ENCODE data around the gene TRIM27. TPM values are rescaled to one million over a fixed set of nuclear protein-coding genes. Genes with fewer than 3 reads are reported as not detected.
"Not testable (repeated sequence)": the region's sequence is repeated elsewhere in the genome, so short reads cannot be mapped to it uniquely, and the experiment has no call there.

TRIM27 gene
- total RNA-seq, 2 donors from 2014 or later = 56.3 to 69.2 TPM

DNA sequence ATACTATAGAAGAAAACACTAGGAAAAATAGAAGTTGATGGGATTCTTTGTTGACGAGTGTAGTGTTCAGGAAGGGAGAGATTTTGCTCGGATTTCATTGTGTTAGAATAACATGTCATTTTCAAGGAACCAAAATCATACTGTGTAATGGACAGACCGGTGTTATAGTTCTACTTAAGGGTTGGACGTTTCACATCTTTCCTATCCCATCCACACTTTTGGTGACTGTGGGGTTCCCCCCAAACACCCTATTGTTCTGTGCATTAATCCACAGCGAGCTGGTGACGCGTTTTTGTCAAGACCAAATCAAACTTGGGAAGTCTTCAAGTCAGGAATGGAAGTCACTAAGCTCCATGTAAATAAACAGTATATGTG lies 43.3 kb downstream of the TRIM27 start:
- TF ChIP-seq, protein P1, sequence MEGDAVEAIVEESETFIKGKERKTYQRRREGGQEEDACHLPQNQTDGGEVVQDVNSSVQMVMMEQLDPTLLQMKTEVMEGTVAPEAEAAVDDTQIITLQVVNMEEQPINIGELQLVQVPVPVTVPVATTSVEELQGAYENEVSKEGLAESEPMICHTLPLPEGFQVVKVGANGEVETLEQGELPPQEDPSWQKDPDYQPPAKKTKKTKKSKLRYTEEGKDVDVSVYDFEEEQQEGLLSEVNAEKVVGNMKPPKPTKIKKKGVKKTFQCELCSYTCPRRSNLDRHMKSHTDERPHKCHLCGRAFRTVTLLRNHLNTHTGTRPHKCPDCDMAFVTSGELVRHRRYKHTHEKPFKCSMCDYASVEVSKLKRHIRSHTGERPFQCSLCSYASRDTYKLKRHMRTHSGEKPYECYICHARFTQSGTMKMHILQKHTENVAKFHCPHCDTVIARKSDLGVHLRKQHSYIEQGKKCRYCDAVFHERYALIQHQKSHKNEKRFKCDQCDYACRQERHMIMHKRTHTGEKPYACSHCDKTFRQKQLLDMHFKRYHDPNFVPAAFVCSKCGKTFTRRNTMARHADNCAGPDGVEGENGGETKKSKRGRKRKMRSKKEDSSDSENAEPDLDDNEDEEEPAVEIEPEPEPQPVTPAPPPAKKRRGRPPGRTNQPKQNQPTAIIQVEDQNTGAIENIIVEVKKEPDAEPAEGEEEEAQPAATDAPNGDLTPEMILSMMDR (IDR thresholded peaks at IDR 0.05) = no peak
- TF ChIP-seq POLR2A (IDR thresholded peaks at IDR 0.05) = no peak
- Histone ChIP-seq H3K27me3 (peaks cover 0 to 14% of the 10 kb centered on the region in 2 donors), H3K4me1 (peaks cover 13% of the 10 kb centered on the region), H3K4me3 (no peak overlapping the region), H3K27ac (no peak overlapping the region), H3K9me3 (no peaks in the 10 kb centered on the region), H3K36me3 (replicated peaks in 1 of 2; ENCODE audit: insufficient read depth in 1 of 2, low read depth in 2 of 2) (no peaks in the 10 kb centered on the region)
- 39 to 45% methylated on average over 7 of the region's 7 CpGs for WGBS, 2 donors
- ATAC-seq (no peak), DNase-seq (no peak)
- intact Hi-C loops (cut with DNase I) = no loop called here

DNA sequence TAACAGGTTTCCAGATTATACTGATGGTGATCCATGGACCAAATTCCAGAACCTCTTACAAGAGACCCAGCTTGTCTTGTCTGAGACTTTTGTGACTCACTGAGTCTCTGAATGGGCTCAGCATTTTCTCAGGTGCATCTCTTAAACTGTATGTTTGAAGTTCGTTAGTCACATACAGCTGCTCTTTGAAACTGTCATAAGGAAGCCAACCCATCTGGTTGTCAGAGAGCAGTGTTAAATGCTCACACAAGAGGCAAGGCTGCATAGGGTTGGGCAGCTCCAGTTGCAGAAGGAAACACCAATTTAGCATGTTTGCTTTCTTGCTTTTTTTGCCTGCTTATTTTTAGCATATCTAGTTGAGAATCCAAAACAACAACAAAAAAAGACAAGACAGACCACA lies 47.1 kb downstream of the TRIM27 start:
- peaks cover 8% of the 10 kb centered on the region for H3K4me1 ChIP-seq
- H3K36me3 ChIP-seq (replicated peaks in 1 of 2; ENCODE audit: insufficient read depth in 1 of 2, low read depth in 2 of 2) = no peaks in the 10 kb centered on the region
- DNase-seq (no peak), ATAC-seq (no peak)
- no peak overlapping the region for H3K4me3 ChIP-seq
- no peaks in the 10 kb centered on the region for H3K9me3 ChIP-seq
- WGBS, 2 donors = 38 to 50% methylated on average over 1 of the region's 1 CpG
- intact Hi-C loops (cut with DNase I) = no loop called here
- no peak overlapping the region for H3K27ac ChIP-seq
- H3K27me3 ChIP-seq = peaks cover 0 to 15% of the 10 kb centered on the region in 2 donors
- TF ChIP-seq POLR2A (IDR thresholded peaks at IDR 0.05) = no peak
- TF ChIP-seq, protein P1 (IDR thresholded peaks at IDR 0.05) = no peak

DNA sequence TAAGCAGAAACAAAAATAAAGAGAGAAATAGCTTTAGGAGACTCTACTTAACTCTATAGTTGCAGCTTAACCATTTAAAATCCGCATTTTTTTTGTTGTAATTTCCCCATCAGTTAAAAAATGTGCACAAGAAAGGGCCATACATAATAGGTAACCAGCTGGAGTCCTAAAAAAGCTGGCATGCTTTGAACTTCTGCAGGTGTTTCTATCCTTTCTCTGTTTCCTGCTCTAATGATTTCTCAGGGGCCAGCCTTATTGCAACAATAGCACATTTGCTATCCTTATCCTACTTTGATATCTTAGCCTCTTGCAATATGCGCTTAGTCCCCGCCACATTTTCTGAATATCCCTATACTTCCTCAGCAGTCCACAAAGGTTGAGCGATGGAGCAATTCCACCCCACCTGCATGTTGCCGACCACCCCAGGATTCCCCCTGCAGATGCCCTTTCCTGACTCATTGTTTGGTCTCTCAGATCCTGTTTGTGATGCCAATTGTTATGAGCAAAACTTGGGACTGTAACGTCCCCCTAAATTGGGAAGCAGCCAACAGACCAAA lies 48.5 kb downstream of the TRIM27 start:
- TF ChIP-seq POLR2A (IDR thresholded peaks at IDR 0.05) = no peak
- TF ChIP-seq, protein P1 (IDR thresholded peaks at IDR 0.05) = no peak
- H3K9me3 ChIP-seq = no peaks in the 10 kb centered on the region
- peaks cover 0 to 15% of the 10 kb centered on the region in 2 donors for H3K27me3 ChIP-seq
- H3K4me3 ChIP-seq = no peak overlapping the region
- H3K4me1 ChIP-seq = no peaks in the 10 kb centered on the region
- ATAC-seq (no peak), DNase-seq (no peak)
- H3K36me3 ChIP-seq (replicated peaks in 1 of 2; ENCODE audit: insufficient read depth in 1 of 2, low read depth in 2 of 2) = no peaks in the 10 kb centered on the region
- intact Hi-C loops (cut with DNase I) = no loop called here
- 53 to 55% methylated on average over 6 of the region's 6 CpGs for WGBS, 2 donors
- H3K27ac ChIP-seq = no peak overlapping the region

DNA sequence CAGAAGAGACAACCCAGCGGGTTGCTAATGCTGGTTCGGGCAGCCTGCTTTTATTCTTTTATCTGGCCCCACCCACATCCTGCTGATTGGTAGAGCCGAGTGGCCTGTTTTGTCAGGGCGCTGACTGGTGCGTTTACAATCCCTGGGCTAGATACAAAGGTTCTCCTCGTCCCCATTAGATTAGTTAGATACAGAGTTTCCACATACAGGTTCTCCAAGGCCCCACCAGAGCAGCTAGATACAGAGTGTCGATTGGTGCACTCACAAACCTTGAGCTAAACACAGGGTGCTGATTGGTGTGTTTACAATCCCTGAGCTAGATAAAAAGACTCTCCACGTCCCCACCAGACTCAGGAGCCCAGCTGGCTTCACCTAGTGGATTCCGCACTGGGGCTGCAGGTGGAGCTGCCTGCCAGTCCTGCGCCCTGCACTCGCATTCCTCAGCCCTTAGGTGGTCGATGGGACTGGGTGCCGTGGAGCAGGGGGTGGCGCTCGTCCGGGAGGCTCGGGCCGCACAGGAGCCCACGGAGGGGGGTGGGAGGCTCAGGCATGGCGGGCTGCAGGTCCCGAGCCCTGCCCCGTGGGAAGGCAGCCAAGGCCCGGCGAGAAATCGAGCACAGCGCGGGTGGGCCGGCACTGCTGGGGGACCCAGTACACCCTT lies 51.5 kb downstream of the TRIM27 start:
- H3K36me3 ChIP-seq (replicated peaks in 1 of 2; ENCODE audit: insufficient read depth in 1 of 2, low read depth in 2 of 2) = not testable (repeated sequence)

DNA sequence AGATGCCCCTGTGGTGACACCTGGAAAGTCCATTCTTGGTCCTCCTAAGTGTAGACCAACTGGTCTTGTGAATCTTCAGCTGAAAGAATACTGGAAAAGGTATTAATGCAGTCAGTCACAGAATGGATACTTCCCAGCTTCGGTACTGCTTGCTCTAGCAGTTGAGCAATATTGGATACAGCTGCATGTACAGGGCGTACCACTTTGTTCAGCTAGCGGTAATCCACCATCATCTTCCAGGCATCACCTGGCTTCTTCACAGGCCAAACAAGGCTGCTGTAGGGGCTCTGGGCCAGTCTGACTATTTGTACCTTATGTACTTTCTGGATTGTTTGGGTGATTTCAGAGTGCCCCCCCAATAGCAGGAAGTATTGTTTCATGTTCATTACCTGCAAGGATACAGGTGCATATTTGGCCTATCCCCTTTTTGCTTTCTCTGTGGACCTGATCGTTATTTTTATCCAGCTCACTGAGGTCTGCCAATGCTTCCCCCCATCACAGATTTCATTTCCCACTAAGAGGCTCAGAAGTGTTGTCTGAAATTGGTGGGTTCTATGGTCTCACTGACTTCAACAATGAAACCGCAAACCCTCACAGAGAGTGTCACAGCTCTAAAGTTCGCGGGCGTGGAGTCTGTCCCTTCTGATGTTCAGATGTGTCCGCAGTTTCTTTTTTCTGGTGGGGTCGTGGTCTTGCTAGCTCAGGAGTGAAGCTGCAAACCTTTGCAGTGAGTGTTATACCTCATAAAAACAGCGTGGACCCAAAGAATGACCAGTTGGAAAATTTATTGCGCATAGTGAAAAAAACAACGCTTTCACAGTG lies 52.2 kb downstream of the TRIM27 start:
- TF ChIP-seq, protein P1 (IDR thresholded peaks at IDR 0.05) = no peak
- H3K9me3 ChIP-seq = no peaks in the 10 kb centered on the region
- 87 to 90% methylated on average over 13 of the region's 13 CpGs for whole genome bisulfite sequencing, 2 donors
- H3K36me3 ChIP-seq (replicated peaks in 1 of 2; ENCODE audit: insufficient read depth in 1 of 2, low read depth in 2 of 2) = no peaks in the 10 kb centered on the region
- H3K27me3 ChIP-seq = peaks cover 0 to 11% of the 10 kb centered on the region in 2 donors
- H3K27ac ChIP-seq = no peak overlapping the region
- peaks cover 7% of the 10 kb centered on the region for H3K4me1 ChIP-seq
- DNase-seq (no peak), ATAC-seq (no peak)
- H3K4me3 ChIP-seq = no peak overlapping the region
- intact Hi-C loops (cut with DNase I) = no loop called here

More for the DNA sequence above, 51.5 kb downstream of the TRIM27 start:
- H3K4me3 ChIP-seq; DNase-seq; ATAC-seq; H3K4me1 ChIP-seq; H3K9me3 ChIP-seq; intact Hi-C loops (cut with DNase I); H3K27ac ChIP-seq: not testable (repeated sequence)
- H3K27me3 ChIP-seq = peaks cover 0 to 15% of the 10 kb centered on the region in 2 donors
- 72 to 79% methylated on average over 6 to 17 of the region's 28 CpGs for WGBS, 2 donors
